ENCODE measurements around the gene MRPL48.
"Not testable (repeated sequence)": the region's sequence is repeated elsewhere in the genome, so short reads cannot be mapped to it uniquely, and the experiment has no call there.

MRPL48 gene

DNA sequence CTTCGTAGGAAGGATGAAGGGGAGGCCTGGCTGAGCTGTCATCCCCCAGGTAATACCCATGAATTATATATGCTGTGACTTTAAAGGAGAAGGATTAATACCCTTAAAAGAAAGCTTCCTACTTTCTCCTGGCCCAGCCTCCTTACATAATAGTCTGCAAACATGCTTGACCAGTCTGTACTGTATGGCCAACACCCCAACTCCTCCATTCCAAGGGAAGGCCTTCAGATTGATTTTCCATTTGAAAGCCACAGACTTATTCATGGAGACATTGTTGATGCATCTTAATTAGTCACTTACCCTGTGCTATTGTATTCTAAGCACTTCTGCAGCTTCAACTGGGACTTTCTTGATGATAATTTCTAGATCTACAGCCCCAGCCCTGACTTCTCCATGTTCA lies 91.1 kb downstream of the MRPL48 start:
- no peak overlapping the region for H3K4me3 ChIP-seq (ENCODE audit: low read length)
- TF ChIP-seq, protein P1, sequence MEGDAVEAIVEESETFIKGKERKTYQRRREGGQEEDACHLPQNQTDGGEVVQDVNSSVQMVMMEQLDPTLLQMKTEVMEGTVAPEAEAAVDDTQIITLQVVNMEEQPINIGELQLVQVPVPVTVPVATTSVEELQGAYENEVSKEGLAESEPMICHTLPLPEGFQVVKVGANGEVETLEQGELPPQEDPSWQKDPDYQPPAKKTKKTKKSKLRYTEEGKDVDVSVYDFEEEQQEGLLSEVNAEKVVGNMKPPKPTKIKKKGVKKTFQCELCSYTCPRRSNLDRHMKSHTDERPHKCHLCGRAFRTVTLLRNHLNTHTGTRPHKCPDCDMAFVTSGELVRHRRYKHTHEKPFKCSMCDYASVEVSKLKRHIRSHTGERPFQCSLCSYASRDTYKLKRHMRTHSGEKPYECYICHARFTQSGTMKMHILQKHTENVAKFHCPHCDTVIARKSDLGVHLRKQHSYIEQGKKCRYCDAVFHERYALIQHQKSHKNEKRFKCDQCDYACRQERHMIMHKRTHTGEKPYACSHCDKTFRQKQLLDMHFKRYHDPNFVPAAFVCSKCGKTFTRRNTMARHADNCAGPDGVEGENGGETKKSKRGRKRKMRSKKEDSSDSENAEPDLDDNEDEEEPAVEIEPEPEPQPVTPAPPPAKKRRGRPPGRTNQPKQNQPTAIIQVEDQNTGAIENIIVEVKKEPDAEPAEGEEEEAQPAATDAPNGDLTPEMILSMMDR (IDR thresholded peaks at IDR 0.05; ENCODE audit: insufficient read depth, low read depth, low read length, missing control alignments): no peak
- DNase-seq (ENCODE audit: low read depth): peak; percentile 69

DNA sequence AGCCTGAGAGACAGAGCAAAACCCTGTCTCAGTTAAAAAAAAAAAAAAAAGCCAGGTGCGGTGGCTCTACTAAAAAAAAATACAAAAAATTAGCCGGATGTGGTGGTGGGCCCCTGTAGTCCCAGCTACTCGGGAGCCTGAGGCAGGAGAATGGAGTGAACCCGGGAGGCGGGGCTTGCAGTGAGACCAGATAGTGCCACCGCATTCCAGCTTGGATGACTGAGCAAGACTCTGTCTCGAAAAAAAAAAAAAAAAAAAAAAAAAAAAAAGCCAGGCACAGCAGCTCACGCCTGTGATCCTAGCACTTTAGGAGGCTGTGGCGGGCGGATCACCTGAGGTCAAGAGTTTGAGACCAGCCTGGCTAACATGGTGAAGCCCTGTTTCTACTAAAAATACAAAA lies 92.8 kb downstream of the MRPL48 start:
- H3K4me3 ChIP-seq (ENCODE audit: low read length); DNase-seq (ENCODE audit: low read depth): not testable (repeated sequence)

DNA sequence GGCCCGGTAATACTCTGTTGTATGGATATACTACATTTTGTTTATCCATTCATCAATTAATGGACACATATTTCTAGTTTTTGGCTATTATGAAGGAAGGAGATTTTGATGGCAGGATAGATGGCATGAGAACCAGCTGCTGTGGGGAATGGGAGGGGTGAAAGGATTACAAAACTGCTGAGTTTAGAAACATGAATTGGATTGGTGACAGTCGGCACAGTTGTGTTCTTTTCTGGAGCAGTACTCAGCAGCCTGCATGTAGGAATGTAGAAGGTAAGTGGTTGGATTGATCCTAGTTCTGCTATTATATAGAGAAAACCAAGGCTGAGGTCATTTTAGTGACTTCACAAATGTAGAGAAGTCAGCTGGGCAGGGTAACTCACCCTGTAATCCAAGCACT lies 96.2 kb downstream of the MRPL48 start:
- TF ChIP-seq, protein P1 (IDR thresholded peaks at IDR 0.05; ENCODE audit: insufficient read depth, low read depth, low read length, missing control alignments): no peak
- no peak overlapping the region for H3K4me3 ChIP-seq (ENCODE audit: low read length)

DNA sequence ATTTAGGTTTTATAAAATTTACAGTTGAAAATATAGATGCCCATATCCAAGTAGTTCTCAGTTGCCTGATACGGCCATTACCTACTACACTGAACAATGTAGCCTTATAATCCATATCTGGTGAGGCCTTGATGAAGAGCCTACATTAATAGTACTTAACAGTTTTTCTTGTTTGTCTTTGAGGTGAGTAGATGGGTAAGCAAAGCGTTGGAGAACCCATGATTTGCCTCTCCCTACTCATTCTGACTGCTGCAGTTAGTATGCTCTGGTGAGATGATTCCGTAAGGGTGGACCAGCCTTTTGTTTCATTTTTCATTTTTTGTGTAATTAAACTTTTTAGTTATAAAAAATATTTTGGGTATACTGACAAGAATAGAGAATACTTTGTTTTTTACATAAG lies 100.6 kb downstream of the MRPL48 start:
- TF ChIP-seq, protein P1 (IDR thresholded peaks at IDR 0.05; ENCODE audit: insufficient read depth, low read depth, low read length, missing control alignments): no peak
- DNase-seq (ENCODE audit: low read depth): no peak
- no peak overlapping the region for H3K4me3 ChIP-seq (ENCODE audit: low read length)

More for the DNA sequence above, 96.2 kb downstream of the MRPL48 start:
- DNase-seq (ENCODE audit: low read depth): no peak

DNA sequence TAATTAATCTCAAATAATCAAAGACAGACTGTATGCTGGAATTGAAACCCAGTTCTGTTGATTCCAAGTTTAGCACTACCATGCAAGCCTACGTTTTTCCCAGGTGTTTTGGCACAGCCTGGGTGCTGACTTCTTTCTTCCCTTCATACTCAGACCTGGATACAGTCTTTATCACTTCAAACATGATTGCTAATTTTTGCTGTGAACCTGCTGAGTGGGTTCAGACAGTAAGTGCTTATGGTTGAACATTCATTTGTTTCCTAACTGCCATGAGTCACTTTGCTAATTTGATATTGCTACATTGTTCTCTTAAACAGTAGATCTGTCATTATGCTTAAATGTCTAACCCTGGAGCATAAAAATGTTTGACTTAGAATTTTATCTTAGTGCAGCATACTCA lies 101.3 kb downstream of the MRPL48 start:
- peak; percentile 89 for DNase-seq (ENCODE audit: low read depth)
- no peak overlapping the region for H3K4me3 ChIP-seq (ENCODE audit: low read length)
- TF ChIP-seq, protein P1 (IDR thresholded peaks at IDR 0.05; ENCODE audit: insufficient read depth, low read depth, low read length, missing control alignments): no peak

DNA sequence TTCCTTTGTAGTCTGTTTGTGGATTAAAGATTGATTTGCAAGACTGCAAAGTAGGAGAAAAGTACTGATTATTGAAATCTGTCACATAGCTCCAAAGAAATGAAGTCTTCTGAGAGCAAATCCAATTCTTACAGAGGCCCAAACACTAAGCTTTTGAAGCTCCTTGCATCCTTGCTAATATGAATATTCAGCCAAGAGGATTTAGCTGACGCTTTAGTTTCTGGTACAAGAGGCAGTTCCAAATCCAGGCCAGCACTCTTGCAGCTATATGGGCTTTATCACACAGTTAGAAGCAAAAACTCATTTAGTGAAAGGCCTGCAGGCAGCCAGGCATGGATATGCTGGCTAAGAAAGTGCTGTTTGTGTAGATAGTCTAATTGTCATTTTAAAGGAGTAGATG lies 101.9 kb downstream of the MRPL48 start:
- DNase-seq (ENCODE audit: low read depth): no peak
- TF ChIP-seq, protein P1 (IDR thresholded peaks at IDR 0.05; ENCODE audit: insufficient read depth, low read depth, low read length, missing control alignments): no peak
- no peak overlapping the region for H3K4me3 ChIP-seq (ENCODE audit: low read length)

DNA sequence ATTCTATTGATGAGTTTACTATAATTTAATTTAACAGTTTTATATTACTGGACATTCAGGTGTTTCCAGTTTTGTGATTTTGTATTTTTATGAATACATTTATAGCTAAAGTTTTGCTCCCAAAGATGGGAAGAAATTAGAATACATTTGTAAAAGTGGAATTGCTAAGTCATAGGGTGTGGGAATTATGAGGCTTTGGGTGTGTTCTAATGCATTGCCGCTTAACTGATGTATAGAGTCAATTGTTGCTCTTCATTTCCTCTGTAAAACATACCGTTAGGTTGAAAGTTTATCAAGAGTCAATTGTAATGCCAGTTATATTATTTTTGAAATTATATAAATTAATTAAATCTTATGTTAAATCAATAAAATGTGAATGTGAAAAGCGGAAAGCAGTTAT lies 105.4 kb downstream of the MRPL48 start:
- no peak overlapping the region for H3K4me3 ChIP-seq (ENCODE audit: low read length)
- TF ChIP-seq, protein P1 (IDR thresholded peaks at IDR 0.05; ENCODE audit: insufficient read depth, low read depth, low read length, missing control alignments): no peak
- no peak for DNase-seq (ENCODE audit: low read depth)
